Loucy (cell line): ENCODE data around the gene UBL7.

ENCODE experiments used
- H2AFZ ChIP-seq: fragments of 200-600 bp; sonication (generic); 2 replicates; pipeline ENCODE4 v1.6.0; 2016; ENCODE audit warnings: antibody characterized with exemption, mild to moderate bottlenecking, low read length, moderate library complexity
- H3F3A ChIP-seq: fragments of 200-600 bp; 2 replicates; pipeline ENCODE4 v1.6.0; 2016; ENCODE audit warnings: antibody characterized with exemption, low read depth, mild to moderate bottlenecking
- H3K27me3 ChIP-seq: fragments of 200-600 bp; sonication (generic); 2 replicates; pipeline ENCODE4 v1.6.1; 2014; ENCODE audit warnings: low read length, mild to moderate bottlenecking; ENCODE audit not compliant: insufficient read depth, poor library complexity, severe bottlenecking
- H3K36me3 ChIP-seq: fragments of 200-600 bp; sonication (generic); 2 replicates; pipeline ENCODE4 v1.6.1; 2016; ENCODE audit warnings: low read length; ENCODE audit not compliant: insufficient read depth
- H3K4me1 ChIP-seq: fragments of 200-600 bp; sonication (generic); 2 replicates; pipeline ENCODE4 v1.5.1; 2014; ENCODE audit warnings: low read length, mild to moderate bottlenecking; ENCODE audit not compliant: insufficient read depth, poor library complexity, severe bottlenecking
- H3K4me2 ChIP-seq: fragments of 200-600 bp; sonication (generic); 2 replicates; pipeline ENCODE4 v1.6.0; 2014; ENCODE audit warnings: antibody characterized with exemption, low read length, low read depth, mild to moderate bottlenecking; ENCODE audit not compliant: poor library complexity, severe bottlenecking
- H3K4me3 ChIP-seq: fragments of 200-600 bp; sonication (generic); 2 replicates; pipeline ENCODE4 v1.5.1; 2014; ENCODE audit warnings: low read length, mild to moderate bottlenecking, mixed read lengths; ENCODE audit not compliant: poor library complexity, severe bottlenecking
- H3K79me2 ChIP-seq: fragments of 200-600 bp; sonication (generic); 2 replicates; pipeline ENCODE4 v1.6.1; 2014; ENCODE audit warnings: low read length; ENCODE audit not compliant: insufficient read depth
- H3K9ac ChIP-seq: fragments of 200-600 bp; sonication (generic); 2 replicates; pipeline ENCODE4 v1.6.0; 2014; ENCODE audit warnings: mild to moderate bottlenecking, low read depth, low read length, moderate library complexity; ENCODE audit not compliant: poor library complexity, severe bottlenecking
- H3K9me2 ChIP-seq: fragments of 200-600 bp; sonication (generic); replicated peaks from 2 replicates; pipeline ENCODE4 v1.6.1; 2016; ENCODE audit warnings: low read depth, low read length, mixed read lengths
- H3K9me3 ChIP-seq: fragments of 200-600 bp; sonication (generic); 2 replicates; pipeline ENCODE4 v1.6.1; 2014; ENCODE audit warnings: mild to moderate bottlenecking, antibody characterized with exemption, low read length, low read depth; ENCODE audit not compliant: insufficient read depth
- H4K20me1 ChIP-seq: fragments of 200-600 bp; sonication (generic); 2 replicates; pipeline ENCODE4 v1.6.0; 2014; ENCODE audit warnings: antibody characterized with exemption, low read length, mild to moderate bottlenecking; ENCODE audit not compliant: insufficient read depth, poor library complexity, severe bottlenecking
- CTCF ChIP-seq: fragments of 200-600 bp; sonication (generic); conservative IDR thresholded peaks from 2 replicates; pipeline ENCODE4 v1.5.1; 2014; ENCODE audit warnings: mild to moderate bottlenecking, antibody characterized with exemption, low read length
- EZH2phosphoT487 ChIP-seq: fragments of 200-600 bp; IDR thresholded peaks from 2 replicates; pipeline ENCODE4 v1.6.1; 2018; ENCODE audit warnings: antibody characterized with exemption, mild to moderate bottlenecking, moderate library complexity, borderline replicate concordance

The UBL7 gene

GRCh38 chr15:74470631-74471395 lies 9.9 kb upstream of the UBL7 start:
- H3K4me2 ChIP-seq, result no peak overlapping the region
- no peaks in the 10 kb centered on the region for H3K79me2 ChIP-seq
- TF ChIP-seq CTCF (no peak), EZH2phosphoT487 (no peak)

GRCh38 chr15:74468341-74469032 lies 7.5 kb upstream of the UBL7 start:
- TF ChIP-seq EZH2phosphoT487, result no peak
- Histone ChIP-seq H3F3A (0 out of 2 replicates have a peak, but pooled peaks cover 4% of the 10 kb centered on the region), H2AFZ (no peak overlapping the region), H3K4me2 (no peak overlapping the region), H3K9ac (no peak overlapping the region), H3K4me3 (no peak overlapping the region), H3K4me1 (peaks cover 13% of the 10 kb centered on the region), H3K27me3 (no peaks in the 10 kb centered on the region), H3K36me3 (no peaks in the 10 kb centered on the region), H3K9me3 (no peaks in the 10 kb centered on the region), H3K79me2 (no peaks in the 10 kb centered on the region; the same call in 1 of the 2 replicates), H4K20me1 (no peaks in the 10 kb centered on the region), H3K9me2 (no peaks in the 10 kb centered on the region)

More at GRCh38 chr15:74470631-74471395, 9.9 kb upstream of the UBL7 start:
- Histone ChIP-seq H4K20me1 (no peaks in the 10 kb centered on the region), H3K9me2 (no peaks in the 10 kb centered on the region), H3K4me1 (no peaks in the 10 kb centered on the region), H2AFZ (no peak overlapping the region), H3K9me3 (no peaks in the 10 kb centered on the region), H3K9ac (no peak overlapping the region), H3K36me3 (no peaks in the 10 kb centered on the region), H3F3A (0 out of 2 replicates have a peak, but pooled peaks cover 4% of the 10 kb centered on the region), H3K4me3 (no peak overlapping the region), H3K27me3 (no peaks in the 10 kb centered on the region)

GRCh38 chr15:74466570-74466969 lies 5.6 kb upstream of the UBL7 start:
- Histone ChIP-seq H3K4me1 (peaks cover 27% of the 10 kb centered on the region), H3K27me3 (no peaks in the 10 kb centered on the region), H3K79me2 (peaks cover 18% of the 10 kb centered on the region), H3K9me3 (no peaks in the 10 kb centered on the region), H3K4me3 (no peak overlapping the region), H3F3A (0 out of 2 replicates have a peak, but pooled peaks cover 4% of the 10 kb centered on the region), H4K20me1 (peaks cover 2% of the 10 kb centered on the region), H3K9me2 (no peaks in the 10 kb centered on the region), H3K9ac (no peak overlapping the region), H2AFZ (no peak overlapping the region), H3K4me2 (no peak overlapping the region), H3K36me3 (no peaks in the 10 kb centered on the region)
- TF ChIP-seq EZH2phosphoT487 (no peak), CTCF (no peak)
